LNCAP (cell line): ENCODE data around the gene KMO.

Source experiments
- CTCF ChIP-seq: fragments of 450-650 bp; IDR thresholded peaks from 2 replicates; pipeline ENCODE4 v1.5.1; 2017; ENCODE audit warnings: mild to moderate bottlenecking

Gene KMO

GRCh38 chr1:241632987-241633386, 100.8 kb downstream of the KMO start:
- no peak for TF ChIP-seq CTCF

- TF ChIP-seq CTCF, result no peak
These were observed 103.5 kb downstream of the KMO start for GRCh38 chr1:241635556-241636152.

- no peak for TF ChIP-seq CTCF
These were observed 104.1 kb downstream of the KMO start for GRCh38 chr1:241636291-241636690.

GRCh38 chr1:241637046-241637590, 104.9 kb downstream of the KMO start:
- no peak for TF ChIP-seq CTCF

GRCh38 chr1:241637604-241638003, 105.4 kb downstream of the KMO start:
- TF ChIP-seq CTCF, result no peak

- no peak for TF ChIP-seq CTCF
These were observed 106.0 kb downstream of the KMO start for GRCh38 chr1:241638099-241638682.

- TF ChIP-seq CTCF, result no peak
These were observed 106.9 kb downstream of the KMO start for GRCh38 chr1:241638909-241639622.
